A673 (cell line): ENCODE data around the gene FAM83D. TPM values are rescaled to one million over a fixed set of nuclear protein-coding genes. Genes with fewer than 3 reads are reported as not detected.

Source experiments
- BruUV-seq: library from RNA; stranded (reverse); fragments of 400-500 nt; replicated peaks from 2 replicates; lab custom pipeline; 2021; lab: Mats Ljungman, UMichigan
- CTCF ChIA-PET: fragments of 300-600 bp; sonication (Branson Sonifier 250); formaldehyde crosslinking; loops from one replicate; lab custom pipeline; 2022; ENCODE audit warnings: antibody characterized with exemption; lab: Charles Lee
- POLR2A ChIA-PET: fragments of 300-600 bp; sonication (Branson Sonifier 250); formaldehyde crosslinking; loops from one replicate; lab custom pipeline; 2022; ENCODE audit warnings: antibody characterized with exemption; ENCODE audit not compliant: low non-redundant PET; lab: Charles Lee
- DNase-seq: peaks from one replicate; pipeline ENCODE4 v3.0.0-alpha.2; 2015; ENCODE audit warnings: low spot score
- H3K27ac ChIP-seq: fragments of 200-600 bp; sonication (generic); 2 replicates; pipeline ENCODE4 v1.5.1; 2016; ENCODE audit warnings: mixed run types, low read depth, mild to moderate bottlenecking, mixed read lengths, antibody characterized with exemption, low read length; ENCODE audit not compliant: poor library complexity, severe bottlenecking
- H3K27me3 ChIP-seq: fragments of 200-600 bp; sonication (generic); replicated peaks from 2 replicates; pipeline ENCODE4 v1.6.1; 2017; ENCODE audit warnings: mixed run types, low read depth, mild to moderate bottlenecking, mixed read lengths, antibody characterized with exemption, low read length; ENCODE audit not compliant: insufficient read depth, poor library complexity
- H3K36me3 ChIP-seq: fragments of 200-600 bp; sonication (generic); 2 replicates; pipeline ENCODE4 v1.6.1; 2016; ENCODE audit warnings: mixed run types, mild to moderate bottlenecking, mixed read lengths, antibody characterized with exemption, low read length; ENCODE audit not compliant: insufficient read depth, poor library complexity, severe bottlenecking
- H3K4me1 ChIP-seq: fragments of 200-600 bp; sonication (generic); 2 replicates; pipeline ENCODE4 v1.6.1; 2017; ENCODE audit warnings: mixed run types, mild to moderate bottlenecking, mixed read lengths, antibody characterized with exemption, low read length; ENCODE audit not compliant: insufficient read depth, poor library complexity, severe bottlenecking
- H3K4me3 ChIP-seq: fragments of 200-600 bp; sonication (generic); 2 replicates; pipeline ENCODE4 v1.5.1; 2016; ENCODE audit warnings: low read depth, mixed run types, mild to moderate bottlenecking, mixed read lengths, low read length; ENCODE audit not compliant: poor library complexity, severe bottlenecking
- H3K9me3 ChIP-seq: fragments of 200-600 bp; sonication (generic); 2 replicates; pipeline ENCODE4 v1.6.1; 2016; ENCODE audit warnings: mixed run types, low read depth, mild to moderate bottlenecking, mixed read lengths, antibody characterized with exemption, low read length; ENCODE audit not compliant: poor library complexity, severe bottlenecking
- EZH2 ChIP-seq: fragments of 200-600 bp; sonication (generic); IDR thresholded peaks from 2 replicates; pipeline ENCODE4 v1.6.1; 2017; ENCODE audit warnings: borderline replicate concordance, low read depth, mild to moderate bottlenecking, mixed read lengths, antibody characterized with exemption, low read length; ENCODE audit not compliant: poor library complexity, severe bottlenecking
- intact Hi-C: fragments of 100-400 bp; cut with micrococcal nuclease; formaldehyde crosslinking; loops from one replicate; pipeline ENCODE4 v1.10.0; 2022; ENCODE audit not compliant: unreplicated experiment
- total RNA-seq: library from RNA; stranded (reverse); gene quantifications from 2 replicates; pipeline ENCODE4 v1.2.3, GENCODE V29; 2021
- TF ChIP-seq, protein P1 (sequence below): fragments of 300-800, 200-600 bp; sonication (generic); conservative IDR thresholded peaks from 2 replicates; pipeline ENCODE4 v1.5.1; 2017; ENCODE audit warnings: low read depth, mild to moderate bottlenecking, antibody characterized with exemption, low read length, moderate library complexity, mixed read lengths

The FAM83D gene
- total RNA-seq, 1 experiment from 2014 or later: 74.0 TPM

- peak; percentile 46 for DNase-seq
- no TSS peak for BruUV-seq
- POLR2A ChIA-PET: no interaction called here
- Histone ChIP-seq H3K4me3 (no peak overlapping the region), H3K27ac (no peak overlapping the region), H3K36me3 (no peaks in the 10 kb centered on the region), H3K9me3 (no peaks in the 10 kb centered on the region), H3K27me3 (peaks cover 28% of the 10 kb centered on the region), H3K4me1 (no peaks in the 10 kb centered on the region)
- TF ChIP-seq EZH2: no peak
- TF ChIP-seq, protein P1, sequence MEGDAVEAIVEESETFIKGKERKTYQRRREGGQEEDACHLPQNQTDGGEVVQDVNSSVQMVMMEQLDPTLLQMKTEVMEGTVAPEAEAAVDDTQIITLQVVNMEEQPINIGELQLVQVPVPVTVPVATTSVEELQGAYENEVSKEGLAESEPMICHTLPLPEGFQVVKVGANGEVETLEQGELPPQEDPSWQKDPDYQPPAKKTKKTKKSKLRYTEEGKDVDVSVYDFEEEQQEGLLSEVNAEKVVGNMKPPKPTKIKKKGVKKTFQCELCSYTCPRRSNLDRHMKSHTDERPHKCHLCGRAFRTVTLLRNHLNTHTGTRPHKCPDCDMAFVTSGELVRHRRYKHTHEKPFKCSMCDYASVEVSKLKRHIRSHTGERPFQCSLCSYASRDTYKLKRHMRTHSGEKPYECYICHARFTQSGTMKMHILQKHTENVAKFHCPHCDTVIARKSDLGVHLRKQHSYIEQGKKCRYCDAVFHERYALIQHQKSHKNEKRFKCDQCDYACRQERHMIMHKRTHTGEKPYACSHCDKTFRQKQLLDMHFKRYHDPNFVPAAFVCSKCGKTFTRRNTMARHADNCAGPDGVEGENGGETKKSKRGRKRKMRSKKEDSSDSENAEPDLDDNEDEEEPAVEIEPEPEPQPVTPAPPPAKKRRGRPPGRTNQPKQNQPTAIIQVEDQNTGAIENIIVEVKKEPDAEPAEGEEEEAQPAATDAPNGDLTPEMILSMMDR: peak; percentile 89
- CTCF ChIA-PET: interaction anchor here (0.6 to 1.2 kb wide), 2 partner anchors 167 to 371 kb away, joined by 3 read pairs; no protein-coding TSS in a partner anchor
- intact Hi-C loops: loop anchor here (2.0 kb wide), 1 partner anchor 247 kb away; no protein-coding TSS in a partner anchor
These were observed 32.6 kb upstream of the FAM83D start for GRCh38 chr20:38893565-38894090.

DNA sequence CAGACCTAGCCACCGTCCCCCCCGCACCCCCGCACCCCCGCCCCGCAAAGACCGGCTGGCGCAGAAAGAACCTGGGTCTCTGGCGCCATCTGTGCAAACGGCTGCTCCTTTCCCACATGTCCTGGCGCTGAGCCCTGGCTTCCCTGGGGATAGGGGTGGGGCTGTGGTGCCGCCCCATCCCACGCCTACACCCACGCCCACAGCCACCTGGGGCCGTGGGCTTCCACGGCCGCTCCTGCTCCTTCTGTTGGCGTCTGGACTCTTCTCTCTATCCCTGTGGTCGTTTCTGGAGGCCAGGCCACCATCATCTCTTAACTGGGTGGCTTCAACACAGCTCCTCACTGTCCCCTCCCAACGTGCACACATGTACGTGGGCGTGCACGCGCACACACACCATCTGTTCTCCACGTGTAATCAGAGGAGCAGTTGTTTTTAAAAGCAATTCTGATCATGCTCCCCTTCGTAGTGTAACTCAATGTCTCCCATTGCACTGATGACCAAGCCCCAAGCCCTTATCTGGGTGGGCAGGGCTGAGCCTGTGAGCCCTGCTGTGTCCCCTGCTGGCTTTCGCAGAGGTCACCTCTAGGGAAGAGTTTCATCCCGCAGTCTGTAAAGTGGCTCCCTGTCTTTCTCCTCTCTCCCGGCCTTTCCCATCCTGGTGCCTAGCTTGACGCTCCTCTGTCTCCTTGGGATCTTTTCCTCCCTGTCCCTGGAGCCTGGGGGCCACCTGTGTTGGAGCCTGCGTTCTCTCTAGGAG, 31.9 kb upstream of the FAM83D start:
- H3K27ac ChIP-seq: no peak overlapping the region
- no TSS peak for BruUV-seq
- DNase-seq: peak; percentile 23
- intact Hi-C loops: loop anchor here (2.0 kb wide), 1 partner anchor 247 kb away; no protein-coding TSS in a partner anchor
- no peaks in the 10 kb centered on the region for H3K36me3 ChIP-seq
- POLR2A ChIA-PET: no interaction called here
- H3K4me1 ChIP-seq: no peaks in the 10 kb centered on the region
- TF ChIP-seq, protein P1: no peak
- TF ChIP-seq EZH2: no peak
- no peaks in the 10 kb centered on the region for H3K9me3 ChIP-seq
- H3K4me3 ChIP-seq: no peak overlapping the region
- H3K27me3 ChIP-seq: peaks cover 34% of the 10 kb centered on the region
- CTCF ChIA-PET: interaction anchor here (0.9 to 1.2 kb wide), 2 partner anchors 64 to 168 kb away, joined by 3 read pairs; no protein-coding TSS in a partner anchor

GRCh38 chr20:38895098-38895949, 30.9 kb upstream of the FAM83D start:
- H3K27me3 ChIP-seq: peaks cover 43% of the 10 kb centered on the region
- TF ChIP-seq, protein P1: no peak
- no peak for TF ChIP-seq EZH2
- H3K4me3 ChIP-seq: no peak overlapping the region
- H3K4me1 ChIP-seq: no peaks in the 10 kb centered on the region
- CTCF ChIA-PET: interaction anchor here (0.9 to 1.2 kb wide), 2 partner anchors 63 to 169 kb away, joined by 3 read pairs; no protein-coding TSS in a partner anchor
- no peak for DNase-seq
- POLR2A ChIA-PET: interaction anchor here (0.6 kb wide), 1 partner anchor 1828 kb away, joined by 9 read pairs; no protein-coding TSS in a partner anchor
- no peaks in the 10 kb centered on the region for H3K36me3 ChIP-seq
- intact Hi-C loops: loop anchor here (2.0 kb wide), 1 partner anchor 249 kb away; no protein-coding TSS in a partner anchor
- H3K9me3 ChIP-seq: no peaks in the 10 kb centered on the region
- no peak overlapping the region for H3K27ac ChIP-seq
- no TSS peak for BruUV-seq
